ENCODE data around the gene PANK1. TPM values are rescaled to one million over a fixed set of nuclear protein-coding genes. Genes with fewer than 3 reads are reported as not detected.

Gene PANK1
- total RNA-seq, 1 donor from 2014 or later = 16.7 TPM

- peaks cover 4% of the 10 kb centered on the region for H3K4me1 Mint-ChIP-seq (ENCODE audit: low read depth, unreplicated experiment)
- no peaks in the 10 kb centered on the region for H3K27me3 Mint-ChIP-seq (ENCODE audit: unreplicated experiment)
- no peak overlapping the region for H3K4me3 Mint-ChIP-seq (ENCODE audit: unreplicated experiment)
- no peaks in the 10 kb centered on the region for H3K9me3 Mint-ChIP-seq (ENCODE audit: unreplicated experiment)
- DNase-seq = no peak
- TF ChIP-seq, protein P1, sequence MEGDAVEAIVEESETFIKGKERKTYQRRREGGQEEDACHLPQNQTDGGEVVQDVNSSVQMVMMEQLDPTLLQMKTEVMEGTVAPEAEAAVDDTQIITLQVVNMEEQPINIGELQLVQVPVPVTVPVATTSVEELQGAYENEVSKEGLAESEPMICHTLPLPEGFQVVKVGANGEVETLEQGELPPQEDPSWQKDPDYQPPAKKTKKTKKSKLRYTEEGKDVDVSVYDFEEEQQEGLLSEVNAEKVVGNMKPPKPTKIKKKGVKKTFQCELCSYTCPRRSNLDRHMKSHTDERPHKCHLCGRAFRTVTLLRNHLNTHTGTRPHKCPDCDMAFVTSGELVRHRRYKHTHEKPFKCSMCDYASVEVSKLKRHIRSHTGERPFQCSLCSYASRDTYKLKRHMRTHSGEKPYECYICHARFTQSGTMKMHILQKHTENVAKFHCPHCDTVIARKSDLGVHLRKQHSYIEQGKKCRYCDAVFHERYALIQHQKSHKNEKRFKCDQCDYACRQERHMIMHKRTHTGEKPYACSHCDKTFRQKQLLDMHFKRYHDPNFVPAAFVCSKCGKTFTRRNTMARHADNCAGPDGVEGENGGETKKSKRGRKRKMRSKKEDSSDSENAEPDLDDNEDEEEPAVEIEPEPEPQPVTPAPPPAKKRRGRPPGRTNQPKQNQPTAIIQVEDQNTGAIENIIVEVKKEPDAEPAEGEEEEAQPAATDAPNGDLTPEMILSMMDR (IDR thresholded peaks at IDR 0.05; ENCODE audit: partially characterized antibody, unreplicated experiment) = no peak
- no peak overlapping the region for H3K27ac Mint-ChIP-seq (ENCODE audit: unreplicated experiment)
- no peaks in the 10 kb centered on the region for H3K36me3 Mint-ChIP-seq (ENCODE audit: unreplicated experiment)
Observed at GRCh38 chr10:89684604-89685003, 39.6 kb upstream of the PANK1 start.

DNA sequence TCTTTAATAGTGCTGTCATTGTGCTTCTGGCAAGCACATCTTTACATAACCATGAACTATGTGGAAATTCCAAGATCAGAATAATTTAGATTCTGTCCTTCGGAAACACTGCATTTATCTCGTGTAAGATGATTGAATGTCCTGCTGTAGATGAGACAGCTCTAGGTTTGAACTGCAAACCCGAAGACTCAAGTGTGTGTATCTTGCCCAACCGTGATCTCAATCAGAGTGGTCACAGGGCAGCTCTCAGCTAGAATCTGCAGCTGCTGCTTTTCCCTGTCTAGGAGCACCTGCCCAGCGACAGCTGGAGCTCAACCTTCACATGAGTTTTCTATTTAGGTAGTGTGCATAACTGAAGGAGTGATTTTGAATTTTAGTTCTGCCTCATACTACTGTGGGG, 38.8 kb upstream of the PANK1 start:
- H3K27me3 Mint-ChIP-seq (ENCODE audit: unreplicated experiment) = no peaks in the 10 kb centered on the region
- TF ChIP-seq, protein P1 (IDR thresholded peaks at IDR 0.05; ENCODE audit: partially characterized antibody, unreplicated experiment) = no peak
- peaks cover 4% of the 10 kb centered on the region for H3K4me1 Mint-ChIP-seq (ENCODE audit: low read depth, unreplicated experiment)
- no peaks in the 10 kb centered on the region for H3K36me3 Mint-ChIP-seq (ENCODE audit: unreplicated experiment)
- H3K27ac Mint-ChIP-seq (ENCODE audit: unreplicated experiment) = no peak overlapping the region
- no peak overlapping the region for H3K4me3 Mint-ChIP-seq (ENCODE audit: unreplicated experiment)
- H3K9me3 Mint-ChIP-seq (ENCODE audit: unreplicated experiment) = no peaks in the 10 kb centered on the region
- DNase-seq = no peak

DNA sequence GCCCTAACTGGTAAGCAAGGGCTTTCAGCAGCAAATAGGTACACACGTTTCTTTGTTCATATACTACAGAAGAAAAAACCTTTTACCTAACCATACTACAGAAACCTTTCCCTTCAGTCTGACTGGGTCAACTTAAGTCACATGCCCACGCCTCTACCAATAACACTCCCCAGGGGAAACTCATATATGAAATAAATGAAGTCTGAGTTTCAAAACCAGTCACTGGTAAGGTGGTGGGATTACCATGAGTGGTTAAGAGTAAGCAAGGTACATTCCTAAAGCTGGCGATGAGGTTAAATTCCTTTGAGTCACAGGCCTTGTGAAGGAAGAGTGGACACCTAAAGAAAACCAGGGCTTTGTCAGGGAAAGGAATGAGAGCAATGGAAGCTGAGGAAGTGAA, 34.9 kb upstream of the PANK1 start:
- H3K36me3 Mint-ChIP-seq (ENCODE audit: unreplicated experiment) = no peaks in the 10 kb centered on the region
- H3K9me3 Mint-ChIP-seq (ENCODE audit: unreplicated experiment) = peaks cover 1% of the 10 kb centered on the region
- no peak overlapping the region for H3K4me3 Mint-ChIP-seq (ENCODE audit: unreplicated experiment)
- peaks cover 4% of the 10 kb centered on the region for H3K4me1 Mint-ChIP-seq (ENCODE audit: low read depth, unreplicated experiment)
- no peak for DNase-seq
- no peaks in the 10 kb centered on the region for H3K27me3 Mint-ChIP-seq (ENCODE audit: unreplicated experiment)
- TF ChIP-seq, protein P1 (IDR thresholded peaks at IDR 0.05; ENCODE audit: partially characterized antibody, unreplicated experiment) = no peak
- no peak overlapping the region for H3K27ac Mint-ChIP-seq (ENCODE audit: unreplicated experiment)

GRCh38 chr10:89677341-89677740, 32.3 kb upstream of the PANK1 start:
- no peak for DNase-seq
- Mint-ChIP-seq H3K27ac (ENCODE audit: unreplicated experiment) (no peak overlapping the region), H3K27me3 (ENCODE audit: unreplicated experiment) (no peaks in the 10 kb centered on the region), H3K4me1 (ENCODE audit: low read depth, unreplicated experiment) (no peaks in the 10 kb centered on the region), H3K36me3 (ENCODE audit: unreplicated experiment) (no peaks in the 10 kb centered on the region), H3K4me3 (ENCODE audit: unreplicated experiment) (no peak overlapping the region), H3K9me3 (ENCODE audit: unreplicated experiment) (peaks cover 1% of the 10 kb centered on the region)
- TF ChIP-seq, protein P1 (IDR thresholded peaks at IDR 0.05; ENCODE audit: partially characterized antibody, unreplicated experiment) = no peak

DNA sequence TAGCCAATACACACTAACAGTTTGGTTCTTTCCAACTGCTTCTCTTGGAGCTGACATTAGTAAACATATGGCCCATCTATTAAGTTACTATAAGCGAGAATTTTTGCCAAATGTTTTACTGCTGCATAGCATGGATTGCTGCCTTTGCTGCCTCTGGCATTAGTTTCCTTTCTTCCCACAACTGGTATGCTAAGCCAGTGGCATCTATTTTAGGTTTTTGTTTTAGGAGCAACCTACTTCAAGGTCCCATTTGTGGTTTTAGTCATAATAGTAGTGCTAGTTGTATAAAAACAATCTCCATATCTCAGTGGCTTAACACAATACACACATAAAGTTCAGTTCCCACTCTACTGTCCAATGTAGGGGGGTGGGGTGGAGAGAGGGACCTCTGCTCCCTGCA, 25.9 kb upstream of the PANK1 start:
- Mint-ChIP-seq H3K4me3 (ENCODE audit: unreplicated experiment) (no peak overlapping the region), H3K9me3 (ENCODE audit: unreplicated experiment) (no peaks in the 10 kb centered on the region), H3K27ac (ENCODE audit: unreplicated experiment) (no peak overlapping the region), H3K4me1 (ENCODE audit: low read depth, unreplicated experiment) (peaks cover 8% of the 10 kb centered on the region), H3K27me3 (ENCODE audit: unreplicated experiment) (no peaks in the 10 kb centered on the region), H3K36me3 (ENCODE audit: unreplicated experiment) (no peaks in the 10 kb centered on the region)
- DNase-seq = no peak
- TF ChIP-seq, protein P1 (IDR thresholded peaks at IDR 0.05; ENCODE audit: partially characterized antibody, unreplicated experiment) = no peak

All from glutamatergic neuron (in vitro differentiated cells).